IPS-NIHi7 (cell line): ENCODE results near the gene NAA50.

Experiments used
- DNase-seq: peaks from one replicate; pipeline ENCODE4 v3.0.0; 2012; ENCODE audit warnings: mixed read lengths; ENCODE audit errors: extremely low spot score

NAA50 gene

GRCh38 chr3:113685956-113686721 lies 59.9 kb downstream of the NAA50 start:
- DNase-seq: no peak

- no peak for DNase-seq
Measured at GRCh38 chr3:113685124-113685523, 60.9 kb downstream of the NAA50 start.

GRCh38 chr3:113684271-113684819 lies 61.7 kb downstream of the NAA50 start:
- DNase-seq: no peak

- no peak for DNase-seq
Measured at GRCh38 chr3:113678773-113679172, 67.3 kb downstream of the NAA50 start.

GRCh38 chr3:113677737-113678136 lies 68.3 kb downstream of the NAA50 start:
- DNase-seq: peak; percentile 18

GRCh38 chr3:113676261-113676660 lies 69.8 kb downstream of the NAA50 start:
- no peak for DNase-seq

- no peak for DNase-seq
Measured at GRCh38 chr3:113673593-113673992, 72.5 kb downstream of the NAA50 start.

GRCh38 chr3:113668015-113668414 lies 78.0 kb downstream of the NAA50 start:
- no peak for DNase-seq
